K562 (cell line): ENCODE data around the gene EPHB2. TPM values are rescaled to one million over a fixed set of nuclear protein-coding genes. Genes with fewer than 3 reads are reported as not detected.
A peak's percentile ranks its signal among the peaks of the same experiment; 100 is the strongest.

ENCODE experiments used
- ATAC-seq: fragments of 200-7000 bp; cut with Tn5 transposase; 3 replicates; pipeline ENCODE4 v1.9.1; 2020; ENCODE audit warnings: moderate library complexity
- BruUV-seq: library from RNA; stranded (reverse); fragments of 400-500 nt; replicated peaks from 2 replicates; lab custom pipeline; 2021; lab: Mats Ljungman, UMichigan
- CTCF ChIA-PET: fragments of 300-600 bp; formaldehyde crosslinking; extraction: SDS; loops from one replicate; lab custom pipeline; 2021; ENCODE audit warnings: low intra/inter-chr PET ratio; lab: Yijun Ruan, JAX
- POLR2A ChIA-PET: fragments of 300-600, 350-650 bp; sonication (Branson Sonifier 250); formaldehyde crosslinking; extraction: SDS; loops from one replicate; lab custom pipeline; 2021; ENCODE audit warnings: antibody characterized with exemption, inconsistent platforms; lab: Yijun Ruan, JAX
- DNase-seq, 4 experiments: peaks; one replicate each; pipeline versions ENCODE4 v3.0.0 to v3.0.0-alpha.2; 2011 to 2018; ENCODE audit warnings: low spot score in 3 of 4, mixed read lengths in 3 of 4; ENCODE audit errors: extremely low read depth in 1 of 4
- FAIRE-seq: peaks from 2 replicates; lab custom pipeline; 2011; peaks lifted over from hg19 to GRCh38; lab: Jason Lieb, UNC
- H2AFZ ChIP-seq: 2 replicates; pipeline ENCODE4 v1.6.0; 2011; ENCODE audit warnings: low read depth, low read length, control low read depth, inconsistent platforms
- H3K27ac ChIP-seq: fragments of 200-600 bp; 3 replicates; pipeline ENCODE4 v1.8.0; 2011; ENCODE audit warnings: low read depth, mild to moderate bottlenecking, control low read depth, inconsistent platforms, low read length, moderate library complexity, mixed read lengths; ENCODE audit errors: extremely low read depth
- H3K27me3 ChIP-seq, 2 experiments: fragments of 300-600 bp in 1 of 2; 2 replicates in 1 of 2; 3 replicates in 1 of 2; pipeline versions ENCODE4 v1.6.0 to v1.8.0; 2011; ENCODE audit warnings: inconsistent platforms in 2 of 2, low read length in 2 of 2, mild to moderate bottlenecking in 1 of 2, mixed read lengths in 1 of 2, moderate library complexity in 1 of 2; ENCODE audit not compliant: control insufficient read depth in 2 of 2, insufficient read depth in 2 of 2
- H3K36me3 ChIP-seq: fragments of 300-600 bp; 3 replicates; pipeline ENCODE4 v1.8.0; 2011; ENCODE audit warnings: mild to moderate bottlenecking, low read length, inconsistent platforms; ENCODE audit not compliant: control insufficient read depth, insufficient read depth
- H3K4me1 ChIP-seq, 2 experiments: fragments of 200-600 bp in 1 of 2; replicated peaks in 1 of 2; 2 replicates in 1 of 2; 3 replicates in 1 of 2; pipeline versions ENCODE4 v1.5.1 to v1.8.0; 2011; ENCODE audit warnings: inconsistent platforms in 2 of 2, low read length in 2 of 2, mild to moderate bottlenecking in 1 of 2, mixed read lengths in 1 of 2, moderate library complexity in 1 of 2; ENCODE audit not compliant: control insufficient read depth in 2 of 2, insufficient read depth in 2 of 2
- H3K4me2 ChIP-seq: 2 replicates; pipeline ENCODE4 v1.6.1; 2011; ENCODE audit warnings: low read length, control low read depth, inconsistent platforms, mixed read lengths; ENCODE audit not compliant: insufficient read depth
- H3K4me3 ChIP-seq: fragments of 200-600 bp; sonication (generic), shearing (Covaris generic); 2 replicates; pipeline ENCODE4 v1.5.1; 2016; ENCODE audit warnings: control low read depth, inconsistent platforms
- H3K79me2 ChIP-seq: fragments of 200-600 bp; 3 replicates; pipeline ENCODE4 v1.8.0; 2011; ENCODE audit warnings: low read length, inconsistent platforms; ENCODE audit not compliant: control insufficient read depth, insufficient read depth
- H3K9ac ChIP-seq, 2 experiments: 2 replicates each; pipeline versions ENCODE4 v1.6.0 to v1.6.1; 2011; ENCODE audit warnings: low read depth in 2 of 2, low read length in 2 of 2, control low read depth in 1 of 2, inconsistent platforms in 1 of 2, mild to moderate bottlenecking in 1 of 2, mixed read lengths in 1 of 2; ENCODE audit not compliant: insufficient read depth in 1 of 2
- H3K9me1 ChIP-seq: one replicate; pipeline ENCODE4 v1.6.0; 2011; ENCODE audit warnings: inconsistent platforms, mild to moderate bottlenecking, low read length, moderate library complexity; ENCODE audit not compliant: control insufficient read depth, insufficient read depth
- H3K9me3 ChIP-seq: replicated peaks from 2 replicates; pipeline ENCODE4 v1.5.1; 2011; ENCODE audit warnings: low read depth, low read length, inconsistent platforms; ENCODE audit not compliant: control insufficient read depth, insufficient read depth
- H4K20me1 ChIP-seq: replicated peaks from 2 replicates; pipeline ENCODE4 v1.6.1; 2011; ENCODE audit warnings: low read length, inconsistent platforms, mixed read lengths; ENCODE audit not compliant: control insufficient read depth, insufficient read depth
- BHLHE40 ChIP-seq: IDR thresholded peaks from 2 replicates; pipeline ENCODE4 v1.6.1; 2011; ENCODE audit warnings: low read length, improper control_type of control experiment
- CEBPB ChIP-seq: fragments of 450-650 bp; IDR thresholded peaks from 2 replicates; pipeline ENCODE4 v1.6.1; 2016; ENCODE audit warnings: missing genetic modification characterization, missing compliant biosample characterization
- CEBPG ChIP-seq, 3 experiments: fragments of 200-800 bp in 1 of 3; sonication (Bioruptor generic) in 1 of 3; sonication (generic) in 1 of 3; formaldehyde crosslinking in 1 of 3; IDR thresholded peaks in 2 of 3; conservative IDR thresholded peaks in 1 of 3; 2 replicates each; pipeline versions ENCODE4 v1.6.1 to v1.8.0; 2016 to 2022; ENCODE audit warnings: missing compliant biosample characterization in 2 of 3, missing genetic modification characterization in 2 of 3, mild to moderate bottlenecking in 1 of 3, missing genetic modification reagents in 1 of 3
- HMG20A ChIP-seq: fragments of 450-650 bp; formaldehyde crosslinking; conservative IDR thresholded peaks from 2 replicates; pipeline ENCODE4 v1.4.0; 2020; ENCODE audit warnings: mild to moderate bottlenecking, mixed read lengths
- HNRNPLL ChIP-seq: fragments of 200-400 bp; formaldehyde crosslinking; IDR thresholded peaks from 2 replicates; pipeline ENCODE4 v1.6.1; 2017; ENCODE audit warnings: low read length, low read depth, mild to moderate bottlenecking; ENCODE audit not compliant: poor library complexity, severe bottlenecking
- HOXB6 ChIP-seq: fragments of 250-450 bp; sonication (Bioruptor Pico); IDR thresholded peaks from 2 replicates; pipeline ENCODE4 v1.5.1; 2022; ENCODE audit warnings: mild to moderate bottlenecking, borderline replicate concordance
- JUND ChIP-seq, 2 experiments: IDR thresholded peaks; 2 replicates in 1 of 2; 3 replicates in 1 of 2; pipeline ENCODE4 v1.6.1; 2011; ENCODE audit warnings: borderline replicate concordance in 2 of 2, low read depth in 2 of 2, low read length in 2 of 2, improper control_type of control experiment in 1 of 2, missing biosample characterization in 1 of 2, missing genetic modification characterization in 1 of 2, missing genetic modification reagents in 1 of 2
- MYC ChIP-seq, 2 experiments: fragments of 250-450 bp in 1 of 2; sonication (Bioruptor Pico) in 1 of 2; IDR thresholded peaks; 2 replicates each; pipeline versions ENCODE4 v1.5.1 to v1.6.1; 2012 to 2021; ENCODE audit warnings: low read depth in 2 of 2, borderline replicate concordance in 1 of 2, improper control_type of control experiment in 1 of 2, low read length in 1 of 2, mild to moderate bottlenecking in 1 of 2, moderate library complexity in 1 of 2
- RBBP5 ChIP-seq: fragments of 200-600 bp; sonication (generic); IDR thresholded peaks from 2 replicates; pipeline ENCODE4 v1.6.1; 2012; ENCODE audit warnings: borderline replicate concordance, mild to moderate bottlenecking, low read length, control low read depth, inconsistent platforms; ENCODE audit not compliant: insufficient read depth, poor library complexity, severe bottlenecking
- RBFOX2 ChIP-seq: fragments of 200-400 bp; formaldehyde crosslinking; IDR thresholded peaks from 2 replicates; pipeline ENCODE4 v1.6.1; 2017; ENCODE audit warnings: low read depth, mild to moderate bottlenecking, low read length, moderate library complexity
- TCF3 ChIP-seq: sonication (generic); formaldehyde crosslinking; IDR thresholded peaks from 2 replicates; pipeline ENCODE4 v1.4.0; 2020; ENCODE audit warnings: mild to moderate bottlenecking, missing genetic modification reagents
- ZC3H4 ChIP-seq: sonication (generic); formaldehyde crosslinking; IDR thresholded peaks from 2 replicates; pipeline ENCODE4 v1.9.0; 2021; ENCODE audit warnings: missing genetic modification reagents, borderline replicate concordance
- ZNF408 ChIP-seq: fragments of 250-450 bp; sonication (Bioruptor Pico); IDR thresholded peaks from 2 replicates; pipeline ENCODE4 v1.4.0; 2020; ENCODE audit warnings: low read depth, mild to moderate bottlenecking, moderate library complexity
- WGBS: fragments of 100-300 bp; shearing (Covaris generic); methylation state at CpG from one replicate; pipeline ENCODE4 v1.1.6; 2016; ENCODE audit warnings: low coverage, mixed read lengths; ENCODE audit not compliant: insufficient coverage; ENCODE audit errors: missing lambda C conversion rate; 5-methylcytosine and 5-hydroxymethylcytosine counted together
- in situ Hi-C: fragments of 300-500 bp; cut with MboI; formaldehyde crosslinking; loops from 4 replicates; pipeline ENCODE4 v1.15.0; 2018; ENCODE audit warnings: inconsistent platforms, mixed read lengths
- intact Hi-C: fragments of 100-400 bp; cut with micrococcal nuclease; formaldehyde crosslinking; loops from 2 replicates; pipeline ENCODE4 v1.14.2; 2022
- polyA plus RNA-seq, 8 experiments: library from polyadenylated mRNA; depleted of rRNA in 4 of 8; stranded (reverse) in 5 of 8; unstranded in 3 of 8; fragments of >200 nt; fragmentation: Nextera tagmentation in 2 of 8; fragmentation: Illumina TruSeq in 1 of 8; extraction: Ambion mirVana in 2 of 8; extraction: Trizol in 1 of 8; gene quantifications; 2 replicates each; pipeline versions ENCODE4 v1.2.1 to v1.2.3, GENCODE V29; 2011 to 2014; ENCODE audit warnings: inconsistent platforms in 1 of 8, missing spikeins in 1 of 8
- total RNA-seq, 7 experiments: library from RNA; depleted of rRNA in 6 of 7; stranded (reverse); fragments of >200 nt in 6 of 7; fragmentation: Illumina TruSeq in 2 of 7; extraction: Trizol in 2 of 7; gene quantifications; 2 replicates each; pipeline versions ENCODE4 v1.2.1 to v1.2.3, GENCODE V29; 2011 to 2021; ENCODE audit warnings: low replicate concordance in 1 of 7
- TF ChIP-seq, protein P1 (sequence below): sonication (generic); formaldehyde crosslinking; IDR thresholded peaks from 2 replicates; pipeline ENCODE4 v1.9.0; 2022; ENCODE audit warnings: mild to moderate bottlenecking, missing genetic modification reagents
- TF ChIP-seq, protein P2 (sequence below): sonication (generic); formaldehyde crosslinking; IDR thresholded peaks from 2 replicates; pipeline ENCODE4 v1.8.0; 2022; ENCODE audit warnings: mild to moderate bottlenecking, missing genetic modification reagents
- TF ChIP-seq, protein P3 (sequence below): sonication (generic); formaldehyde crosslinking; IDR thresholded peaks from 2 replicates; pipeline ENCODE4 v1.8.1; 2023; ENCODE audit warnings: mild to moderate bottlenecking, missing genetic modification reagents, moderate library complexity

Gene EPHB2
- total and polyA plus RNA-seq, 9 of the 15 experiments (the other 6 are each of a cell fraction or from before 2014, with no cell fraction given), result not detected

DNA sequence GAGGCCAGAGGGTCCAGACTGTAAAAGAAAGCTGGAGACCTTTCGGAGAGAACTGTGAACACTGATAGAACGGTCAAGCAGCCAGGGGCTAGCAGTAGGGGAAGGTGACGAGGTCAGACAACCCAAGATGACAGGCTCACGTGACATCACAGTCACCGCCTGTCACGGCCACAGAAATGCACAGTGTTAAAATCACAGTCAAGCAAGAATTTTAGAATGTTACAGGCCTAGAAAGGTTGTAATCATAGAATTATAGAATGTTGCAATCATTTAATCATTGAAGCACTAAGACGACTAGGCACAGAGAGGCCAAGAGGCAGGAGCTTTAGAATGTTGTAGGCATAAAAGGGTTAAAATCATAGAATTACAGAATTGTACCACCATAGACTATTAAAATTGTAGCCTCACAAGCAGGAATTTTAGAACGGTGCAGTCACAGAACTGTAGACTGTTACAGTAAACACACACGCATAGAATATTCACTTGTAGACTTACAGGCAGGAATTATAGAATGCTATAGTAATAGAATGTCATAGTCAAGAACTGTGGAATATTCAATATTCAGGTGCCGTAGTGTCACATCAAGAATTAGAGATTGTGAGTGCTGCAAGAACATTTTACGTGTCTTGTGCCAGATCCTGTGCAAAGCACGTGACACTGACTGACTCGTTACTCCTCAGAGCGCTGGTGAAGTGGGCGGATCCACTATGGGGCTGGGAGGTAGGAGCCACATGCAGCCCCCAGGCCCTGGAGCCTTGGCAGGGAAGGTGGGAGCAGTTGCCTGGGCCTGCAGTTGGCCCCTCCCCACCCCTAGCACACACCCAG lies 118.1 kb downstream of the EPHB2 start:
- no peak overlapping the region for H2AFZ ChIP-seq
- no peaks in the 10 kb centered on the region for H3K79me2 ChIP-seq
- no peaks in the 10 kb centered on the region for H3K9me1 ChIP-seq
- no TSS peak for BruUV-seq
- no peaks in the 10 kb centered on the region; the same call in 1 of the 2 replicates for H4K20me1 ChIP-seq
- H3K27ac ChIP-seq, result no peak overlapping the region
- H3K4me2 ChIP-seq, result no peak overlapping the region
- 6% methylated on average over 15 of the region's 15 CpGs for WGBS
- no peaks in the 10 kb centered on the region for H3K9me3 ChIP-seq
- H3K9ac ChIP-seq, result no peak overlapping the region
- ChIA-PET POLR2A (interaction anchor here (0.7 kb wide), 1 partner anchor 235 kb away, joined by 3 read pairs; no protein-coding TSS in a partner anchor), CTCF (no interaction called here)
- no peaks in the 10 kb centered on the region for H3K36me3 ChIP-seq
- H3K4me3 ChIP-seq, result no peak overlapping the region
- peaks cover 11 to 64% of the 10 kb centered on the region in 2 experiments for H3K27me3 ChIP-seq
- FAIRE-seq (peak; percentile 52), ATAC-seq (no peak), DNase-seq (no peak)
- intact Hi-C loops (no loop called here), in situ Hi-C loops (no loop called here)
- H3K4me1 ChIP-seq, result peaks cover 0 to 8% of the 10 kb centered on the region in 2 experiments; a peak in 1 of 5 replicates
- TF ChIP-seq, protein P1, sequence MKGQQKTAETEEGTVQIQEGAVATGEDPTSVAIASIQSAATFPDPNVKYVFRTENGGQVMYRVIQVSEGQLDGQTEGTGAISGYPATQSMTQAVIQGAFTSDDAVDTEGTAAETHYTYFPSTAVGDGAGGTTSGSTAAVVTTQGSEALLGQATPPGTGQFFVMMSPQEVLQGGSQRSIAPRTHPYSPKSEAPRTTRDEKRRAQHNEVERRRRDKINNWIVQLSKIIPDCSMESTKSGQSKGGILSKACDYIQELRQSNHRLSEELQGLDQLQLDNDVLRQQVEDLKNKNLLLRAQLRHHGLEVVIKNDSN (CRISPR knock-in tag), result peak; percentile 49
- no peak for TF ChIP-seq HNRNPLL
- TF ChIP-seq TCF3 (CRISPR knock-in tag), result no peak
- 0 out of 2 replicates have a peak, but pooled peaks have one; percentile 45 for TF ChIP-seq CEBPB (tag)
- no peak for TF ChIP-seq ZC3H4
- TF ChIP-seq, protein P2, sequence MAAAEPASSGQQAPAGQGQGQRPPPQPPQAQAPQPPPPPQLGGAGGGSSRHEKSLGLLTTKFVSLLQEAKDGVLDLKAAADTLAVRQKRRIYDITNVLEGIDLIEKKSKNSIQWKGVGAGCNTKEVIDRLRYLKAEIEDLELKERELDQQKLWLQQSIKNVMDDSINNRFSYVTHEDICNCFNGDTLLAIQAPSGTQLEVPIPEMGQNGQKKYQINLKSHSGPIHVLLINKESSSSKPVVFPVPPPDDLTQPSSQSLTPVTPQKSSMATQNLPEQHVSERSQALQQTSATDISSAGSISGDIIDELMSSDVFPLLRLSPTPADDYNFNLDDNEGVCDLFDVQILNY, result no peak
- no peak for TF ChIP-seq MYC (IDR thresholded peaks at IDR 0.05; ENCODE audit: low read depth, low read length)
- no peak for TF ChIP-seq MYC (CRISPR knock-in tag; IDR thresholded peaks at IDR 0.05; ENCODE audit: borderline replicate concordance, low read depth)
- peak; percentile 77 for TF ChIP-seq BHLHE40
- no peak for TF ChIP-seq ZNF408 (CRISPR knock-in tag)
- TF ChIP-seq RBBP5, result no peak
- no peak for TF ChIP-seq RBFOX2
- TF ChIP-seq HOXB6, result no peak
- no peak for TF ChIP-seq CEBPG (CRISPR knock-in tag; IDR thresholded peaks at IDR 0.05)
- TF ChIP-seq CEBPG (tag; conservative IDR thresholded peaks at IDR 0.05 in 1 of 2, IDR thresholded peaks at IDR 0.05 in 1 of 2), result peak in 1 of 2 experiments; percentile 44; a peak in 1 of 4 replicates
- TF ChIP-seq, protein P3, sequence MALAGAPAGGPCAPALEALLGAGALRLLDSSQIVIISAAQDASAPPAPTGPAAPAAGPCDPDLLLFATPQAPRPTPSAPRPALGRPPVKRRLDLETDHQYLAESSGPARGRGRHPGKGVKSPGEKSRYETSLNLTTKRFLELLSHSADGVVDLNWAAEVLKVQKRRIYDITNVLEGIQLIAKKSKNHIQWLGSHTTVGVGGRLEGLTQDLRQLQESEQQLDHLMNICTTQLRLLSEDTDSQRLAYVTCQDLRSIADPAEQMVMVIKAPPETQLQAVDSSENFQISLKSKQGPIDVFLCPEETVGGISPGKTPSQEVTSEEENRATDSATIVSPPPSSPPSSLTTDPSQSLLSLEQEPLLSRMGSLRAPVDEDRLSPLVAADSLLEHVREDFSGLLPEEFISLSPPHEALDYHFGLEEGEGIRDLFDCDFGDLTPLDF (CRISPR knock-in tag), result no peak
- no peak for TF ChIP-seq HMG20A (CRISPR knock-in tag)
- no peak for TF ChIP-seq JUND (IDR thresholded peaks at IDR 0.05; ENCODE audit: borderline replicate concordance, low read depth, low read length)
- TF ChIP-seq JUND (tag; IDR thresholded peaks at IDR 0.05; ENCODE audit: borderline replicate concordance, low read depth, low read length), result no peak
